NCI-H2081 treated with DMSO at 0.1 percent for 48 hours (cell line): Measurements from ENCODE around the gene NEURL4.
"Not testable (repeated sequence)": the region's sequence is repeated elsewhere in the genome, so short reads cannot be mapped to it uniquely, and the experiment has no call there.

ENCODE experiments used
- DNase-seq: peaks from one replicate; lab custom pipeline; 2025; lab: John Stamatoyannopoulos, UW

The NEURL4 gene

DNA sequence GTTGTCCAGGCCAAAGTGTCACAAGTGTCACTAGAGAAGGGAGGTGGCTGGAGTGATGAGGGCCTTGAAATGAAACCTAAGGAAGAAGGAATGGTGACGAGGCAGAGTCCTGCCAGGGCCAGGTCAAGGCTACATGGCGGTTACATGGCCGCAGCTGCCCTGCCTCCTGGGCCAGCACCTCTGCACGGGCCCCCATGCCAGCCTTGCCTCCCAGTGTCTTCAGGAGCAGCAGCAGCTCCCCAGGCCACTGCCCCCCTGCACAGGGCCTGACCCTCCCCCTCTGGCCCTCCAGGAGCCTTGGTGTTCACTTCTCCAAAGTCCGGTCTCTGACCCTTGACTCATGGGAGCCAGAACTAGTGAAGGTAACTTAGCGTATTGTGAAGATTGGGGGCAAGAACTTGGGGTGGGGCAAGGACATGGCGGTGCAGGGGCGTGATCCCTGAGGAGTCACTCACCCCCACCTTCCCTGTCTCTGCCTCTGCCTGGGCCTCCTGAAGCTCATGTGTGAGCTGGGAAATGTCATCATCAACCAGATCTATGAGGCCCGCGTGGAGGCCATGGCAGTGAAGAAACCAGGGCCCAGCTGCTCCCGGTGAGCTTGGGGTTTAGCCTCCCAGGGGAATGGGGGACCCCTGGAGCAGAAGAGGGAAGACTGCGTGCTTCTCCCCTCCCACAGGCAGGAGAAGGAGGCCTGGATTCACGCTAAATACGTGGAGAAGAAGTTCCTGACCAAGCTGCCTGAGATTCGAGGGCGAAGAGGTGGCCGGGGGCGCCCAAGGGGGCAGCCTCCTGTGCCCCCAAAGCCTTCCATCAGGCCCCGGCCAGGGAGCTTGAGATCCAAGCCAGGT is 18.7 kb upstream of the NEURL4 start:
- DNase-seq = no peak

DNA sequence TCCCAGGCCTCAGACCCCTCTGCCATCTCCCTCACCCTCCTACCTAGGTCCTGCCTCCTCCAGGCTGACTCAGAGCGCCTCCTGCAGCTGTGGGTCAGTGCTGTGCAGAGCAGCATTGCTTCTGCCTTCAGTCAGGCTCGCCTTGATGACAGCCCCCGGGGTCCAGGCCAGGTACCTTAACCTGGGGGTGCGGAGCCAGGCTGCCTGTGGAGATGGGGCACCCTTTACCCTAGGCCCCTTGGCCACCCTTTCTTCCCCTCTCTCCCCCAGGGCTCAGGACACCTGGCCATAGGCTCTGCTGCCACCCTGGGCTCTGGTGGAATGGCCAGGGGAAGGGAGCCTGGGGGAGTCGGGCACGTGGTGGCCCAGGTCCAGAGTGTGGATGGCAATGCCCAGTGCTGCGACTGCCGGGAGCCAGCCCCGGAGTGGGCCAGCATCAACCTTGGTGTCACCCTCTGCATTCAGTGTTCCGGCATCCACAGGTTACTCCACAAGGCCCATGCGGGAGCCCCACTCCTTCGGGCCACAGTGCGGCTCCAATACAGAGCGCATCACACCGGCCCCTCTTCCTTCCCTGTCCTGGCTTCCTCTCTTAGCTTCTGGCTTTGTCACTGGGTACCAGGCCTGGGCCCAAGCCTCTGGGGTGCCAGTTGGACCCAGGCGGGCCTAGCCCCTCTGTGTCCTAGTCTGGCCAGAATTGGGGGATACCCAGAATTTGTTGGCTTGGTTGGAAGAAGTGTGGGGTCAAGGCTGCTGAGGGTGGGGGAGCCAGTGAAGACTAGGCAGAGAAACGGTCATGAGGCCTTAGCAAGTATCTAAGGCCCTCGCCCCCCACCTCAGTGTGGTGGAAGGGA is 17.9 kb upstream of the NEURL4 start:
- no peak for DNase-seq

GRCh38 chr17:7343250-7343649 is 14.1 kb upstream of the NEURL4 start:
- DNase-seq = no peak

- no peak for DNase-seq
Measured at GRCh38 chr17:7341842-7342241, 12.7 kb upstream of the NEURL4 start.

DNA sequence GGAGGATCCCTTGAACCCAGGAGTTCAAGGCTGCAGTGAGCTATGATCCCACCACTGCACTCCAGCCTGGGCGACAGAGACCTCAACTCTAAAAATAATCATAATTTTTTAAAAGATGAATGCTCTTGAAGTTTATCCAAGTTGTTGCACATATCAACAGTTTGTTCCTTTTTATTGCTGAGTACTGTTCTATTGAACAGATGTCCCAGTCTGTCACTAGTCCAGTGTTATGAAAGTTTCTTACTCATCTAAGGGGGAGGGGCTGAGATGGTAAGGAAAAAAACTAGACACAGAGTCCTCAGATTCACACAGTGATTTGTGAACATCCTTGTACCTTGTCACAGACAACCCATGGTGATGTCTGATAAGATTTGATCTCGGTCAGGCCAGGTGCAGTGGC is 11.0 kb upstream of the NEURL4 start:
- DNase-seq = no peak

DNA sequence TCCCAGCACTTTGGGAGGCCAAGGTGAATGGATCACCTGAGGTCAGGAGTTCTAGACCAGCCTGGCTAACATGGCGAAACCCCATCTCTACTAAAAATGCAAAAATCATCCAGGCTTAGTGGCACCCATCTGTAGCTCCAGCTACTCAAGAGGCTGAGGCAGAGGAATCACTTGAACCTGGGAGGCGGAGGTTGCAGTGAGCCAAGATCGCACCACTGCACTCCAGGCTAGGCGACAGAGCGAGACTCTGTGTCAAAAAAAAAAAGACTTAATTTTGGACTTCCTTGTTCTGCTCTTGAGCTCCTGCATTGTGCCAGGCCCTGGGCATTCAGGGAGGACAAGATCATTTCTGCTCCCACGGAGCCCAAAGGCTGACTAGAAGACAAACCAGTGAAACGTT is 8.5 kb upstream of the NEURL4 start:
- DNase-seq = not testable (repeated sequence)

- no peak for DNase-seq
Measured at GRCh38 chr17:7336240-7337175, 7.4 kb upstream of the NEURL4 start, which contains the start of gene ACAP1. TSS of gene ACAP1 (plus strand) at chr17:7336529. CDS start at chr17:7336735, 206 bp downstream.

GRCh38 chr17:7335765-7336164 is 6.6 kb upstream of the NEURL4 start:
- not testable (repeated sequence) for DNase-seq

DNA sequence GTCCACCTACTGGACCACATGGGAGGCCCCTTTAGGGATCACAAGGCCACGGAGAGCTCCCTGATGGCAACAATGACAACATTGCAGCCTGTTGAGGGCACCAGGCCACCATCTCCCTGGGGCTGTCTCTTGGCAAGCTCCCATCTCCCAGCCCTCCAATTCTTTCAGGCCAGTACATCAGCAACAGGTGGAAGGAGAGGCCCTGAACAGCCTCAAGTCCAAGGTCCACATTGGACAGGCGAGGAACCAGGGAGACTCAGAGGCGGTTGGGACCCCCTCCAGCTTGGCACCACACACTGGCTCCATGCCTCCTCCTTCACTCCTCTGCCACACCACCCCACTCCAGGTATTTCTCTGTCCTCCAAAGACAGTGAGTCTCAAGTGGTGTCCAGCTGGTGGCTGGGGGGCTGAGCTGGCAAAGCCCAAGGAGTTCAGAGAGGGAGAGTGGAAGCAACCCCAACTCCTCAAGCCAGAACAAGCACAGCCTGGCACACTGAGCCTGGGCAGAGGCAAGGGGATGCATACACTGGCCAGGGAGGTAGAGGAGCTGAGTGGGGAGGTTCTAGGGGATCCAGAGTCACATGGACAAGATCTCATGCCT is 5.9 kb upstream of the NEURL4 start:
- no peak for DNase-seq

DNA sequence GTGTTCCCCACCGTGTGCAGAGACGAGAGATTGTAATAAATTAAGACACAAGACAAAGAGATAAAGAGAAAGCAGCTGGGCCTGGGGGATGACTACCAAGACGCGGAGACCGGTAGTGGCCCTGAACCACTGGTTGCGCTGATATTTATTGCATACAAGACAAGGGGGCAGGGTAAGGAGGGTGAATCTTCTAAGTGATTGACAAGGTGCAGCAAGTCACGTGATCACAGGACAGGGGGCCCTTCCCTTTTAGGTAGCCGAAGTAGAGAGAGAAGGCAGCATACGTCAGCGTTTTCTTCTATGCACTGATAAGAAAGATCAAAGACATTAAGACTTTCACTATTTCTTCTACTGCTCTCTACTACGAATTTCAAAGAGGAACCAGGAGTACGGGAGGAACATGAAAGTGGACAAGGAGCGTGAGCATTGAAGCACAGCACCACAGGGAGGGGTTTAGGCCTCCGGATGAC is 3.5 kb upstream of the NEURL4 start:
- not testable (repeated sequence) for DNase-seq

- DNase-seq = no peak
Measured at GRCh38 chr17:7332111-7332510, 3.0 kb upstream of the NEURL4 start.

GRCh38 chr17:7330638-7331015 is 1.5 kb upstream of the NEURL4 start:
- DNase-seq = no peak

DNA sequence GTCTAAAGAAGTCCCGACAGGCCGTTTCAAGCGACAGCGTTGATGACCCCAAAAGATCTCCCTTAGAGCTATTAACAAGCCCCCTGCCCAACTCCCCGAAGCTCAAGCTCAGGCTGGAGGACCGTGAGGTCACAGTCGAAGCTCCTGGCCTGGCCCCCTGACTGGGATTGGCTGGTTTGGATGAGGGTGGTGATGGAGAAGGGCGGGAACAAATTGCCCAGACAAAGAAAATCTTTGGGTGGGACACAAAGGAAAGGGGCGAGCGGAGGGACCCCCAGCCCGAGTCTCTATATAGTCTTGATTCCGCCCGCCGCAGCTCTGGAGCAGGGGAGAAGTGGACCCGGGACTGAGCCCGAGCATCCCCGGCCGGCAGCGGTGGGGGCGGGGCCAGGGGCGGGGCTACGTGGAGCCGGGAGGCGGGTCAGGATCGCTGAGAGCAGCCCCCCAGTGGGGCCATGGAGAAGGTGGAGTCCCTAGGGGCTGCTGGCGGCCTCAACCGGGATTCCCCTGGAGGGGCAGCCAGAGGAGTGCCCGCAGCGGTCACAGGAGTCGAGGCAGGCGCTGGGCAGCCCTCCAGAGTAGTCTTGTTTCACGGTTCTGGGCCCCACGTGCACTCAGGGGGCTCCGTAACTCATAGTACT is 982 bp upstream of the NEURL4 start:
- peak; percentile 38 for DNase-seq

GRCh38 chr17:7329374-7329996 is 350 bp upstream of the NEURL4 start:
- DNase-seq = peak; percentile 71

- DNase-seq = no peak
Measured at GRCh38 chr17:7328009-7328408, 1.1 kb downstream of the NEURL4 start.

DNA sequence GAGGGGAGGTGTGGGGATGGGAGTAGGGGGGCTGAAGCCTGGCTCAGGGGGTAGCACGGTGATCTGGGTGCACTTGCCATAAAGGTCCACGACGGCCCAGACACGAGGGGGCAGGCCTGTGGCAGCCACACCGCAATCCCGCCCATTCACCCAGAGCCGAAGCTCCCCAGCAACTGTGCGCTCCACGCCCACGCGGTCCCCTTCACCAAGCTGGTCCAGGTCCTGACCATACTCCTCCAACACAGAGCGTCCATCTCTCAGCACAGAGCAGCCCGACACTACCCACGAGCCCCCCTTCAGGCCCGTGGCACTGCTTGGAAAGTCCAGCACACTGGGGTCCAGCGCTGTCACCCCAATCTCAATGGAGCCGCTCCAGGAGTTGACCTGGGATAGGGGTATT is 1.6 kb downstream of the NEURL4 start:
- no peak for DNase-seq

- no peak for DNase-seq
Measured at GRCh38 chr17:7327056-7327455, 2.1 kb downstream of the NEURL4 start.

- no peak for DNase-seq
Measured at GRCh38 chr17:7326186-7326585, 2.9 kb downstream of the NEURL4 start.

GRCh38 chr17:7325031-7325528 is 4.1 kb downstream of the NEURL4 start:
- DNase-seq = no peak

DNA sequence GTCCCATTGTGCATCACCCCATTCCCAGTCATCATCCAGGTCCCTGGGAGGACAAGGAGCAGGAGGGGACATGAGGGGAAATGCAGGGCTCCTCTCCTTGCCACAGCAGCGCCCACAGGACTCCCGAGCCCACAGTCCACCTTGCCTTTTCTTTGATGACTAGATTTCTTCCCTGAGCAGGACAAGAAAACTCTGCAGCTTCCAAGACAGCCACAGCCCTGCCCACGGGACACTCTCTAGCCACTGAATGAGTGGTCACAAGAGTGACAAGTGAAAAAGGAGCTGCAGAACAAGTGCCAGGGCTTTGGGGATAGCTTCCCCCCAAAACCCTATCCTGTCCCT is 4.7 kb downstream of the NEURL4 start:
- no peak for DNase-seq
